T-helper 22 cell (primary cell): Measurements from ENCODE around the gene NARF.
"Not testable (repeated sequence)": the region's sequence is repeated elsewhere in the genome, so short reads cannot be mapped to it uniquely, and the experiment has no call there.

Source experiments
- DNase-seq: peaks from one replicate; pipeline ENCODE4 v3.0.0-alpha.2; 2020; ENCODE audit warnings: low read depth

The NARF gene

DNA sequence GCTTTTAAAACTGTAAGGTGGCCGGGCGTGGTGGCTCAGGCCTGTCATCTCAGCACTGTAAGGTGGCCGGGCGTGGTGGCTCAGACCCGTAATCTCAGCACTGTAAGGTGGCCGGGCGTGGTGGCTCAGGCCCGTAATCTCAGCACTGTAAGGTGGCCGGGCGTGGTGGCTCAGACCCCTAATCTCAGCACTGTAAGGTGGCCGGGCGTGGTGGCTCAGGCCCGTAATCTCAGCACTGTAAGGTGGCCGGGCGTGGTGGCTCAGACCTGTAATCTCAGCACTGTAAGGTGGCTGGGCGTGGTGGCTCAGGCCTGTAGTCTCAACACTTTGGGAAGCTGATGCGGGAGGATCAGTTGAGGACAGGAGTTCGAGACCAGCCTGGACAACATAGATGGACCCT is 80.5 kb downstream of the NARF start:
- DNase-seq = not testable (repeated sequence)
